K562 (cell line): ENCODE data around the gene ZFYVE19. TPM values are rescaled to one million over a fixed set of nuclear protein-coding genes. Genes with fewer than 3 reads are reported as not detected.
A peak's percentile ranks its signal among the peaks of the same experiment; 100 is the strongest.

Source experiments
- CHD2 ChIP-seq: IDR thresholded peaks from 2 replicates; pipeline ENCODE4 v1.6.1; 2011; ENCODE audit warnings: low read depth, low read length
- GABPB1 ChIP-seq: sonication (generic); formaldehyde crosslinking; IDR thresholded peaks from 2 replicates; pipeline ENCODE4 v1.8.0; 2022; ENCODE audit warnings: mild to moderate bottlenecking, missing genetic modification reagents
- MTA2 ChIP-seq: fragments of 450-650 bp; IDR thresholded peaks from 2 replicates; pipeline ENCODE4 v1.6.1; 2016; ENCODE audit warnings: low read depth
- NFIC ChIP-seq: fragments of 450-650 bp; IDR thresholded peaks from 2 replicates; pipeline ENCODE4 v1.6.1; 2017; ENCODE audit warnings: mild to moderate bottlenecking, inconsistent platforms
- POLR2B ChIP-seq: fragments of 450-650 bp; IDR thresholded peaks from 2 replicates; pipeline ENCODE4 v1.6.1; 2018; ENCODE audit warnings: low read depth; ENCODE audit not compliant: partially characterized antibody
- RBFOX2 ChIP-seq: fragments of 200-400 bp; formaldehyde crosslinking; IDR thresholded peaks from 2 replicates; pipeline ENCODE4 v1.6.1; 2017; ENCODE audit warnings: low read depth, mild to moderate bottlenecking, low read length, moderate library complexity
- SMAD3 ChIP-seq: fragments of 450-650 bp; formaldehyde crosslinking; conservative IDR thresholded peaks from 2 replicates; pipeline ENCODE4 v1.4.0; 2020; ENCODE audit warnings: mild to moderate bottlenecking
- SREBF2 ChIP-seq: sonication (generic); formaldehyde crosslinking; IDR thresholded peaks from 2 replicates; pipeline ENCODE4 v1.4.0; 2020; ENCODE audit warnings: mild to moderate bottlenecking, missing genetic modification reagents
- TARDBP ChIP-seq: fragments of 450-650 bp; IDR thresholded peaks from 2 replicates; pipeline ENCODE4 v1.6.1; 2016
- ZBTB8A ChIP-seq: fragments of 450-650 bp; IDR thresholded peaks from 2 replicates; pipeline ENCODE4 v1.6.1; 2018; ENCODE audit warnings: mild to moderate bottlenecking, moderate library complexity; ENCODE audit not compliant: partially characterized antibody
- polyA plus RNA-seq, 8 experiments: library from polyadenylated mRNA; depleted of rRNA in 4 of 8; stranded (reverse) in 5 of 8; unstranded in 3 of 8; fragments of >200 nt; fragmentation: Nextera tagmentation in 2 of 8; fragmentation: Illumina TruSeq in 1 of 8; extraction: Ambion mirVana in 2 of 8; extraction: Trizol in 1 of 8; gene quantifications; 2 replicates each; pipeline versions ENCODE4 v1.2.1 to v1.2.3, GENCODE V29; 2011 to 2014; ENCODE audit warnings: inconsistent platforms in 1 of 8, missing spikeins in 1 of 8
- total RNA-seq, 7 experiments: library from RNA; depleted of rRNA in 6 of 7; stranded (reverse); fragments of >200 nt in 6 of 7; fragmentation: Illumina TruSeq in 2 of 7; extraction: Trizol in 2 of 7; gene quantifications; 2 replicates each; pipeline versions ENCODE4 v1.2.1 to v1.2.3, GENCODE V29; 2011 to 2021; ENCODE audit warnings: low replicate concordance in 1 of 7
- TF ChIP-seq, protein P1 (sequence below): fragments of 250-450 bp; sonication (Bioruptor Pico); IDR thresholded peaks from 2 replicates; pipeline ENCODE4 v1.5.0; 2020; ENCODE audit warnings: mild to moderate bottlenecking
- TF ChIP-seq, protein P2 (sequence below): fragments of 250-450 bp; sonication (Bioruptor Pico); IDR thresholded peaks from 2 replicates; pipeline ENCODE4 v1.6.1; 2021; ENCODE audit warnings: mild to moderate bottlenecking
- TF ChIP-seq, protein P3 (sequence below): sonication (generic); formaldehyde crosslinking; IDR thresholded peaks from 2 replicates; pipeline ENCODE4 v1.8.0; 2022; ENCODE audit warnings: mild to moderate bottlenecking, missing genetic modification reagents, borderline replicate concordance
- TF ChIP-seq, protein P4 (sequence below): sonication (generic); formaldehyde crosslinking; IDR thresholded peaks from 2 replicates; pipeline ENCODE4 v1.8.0; 2022; ENCODE audit warnings: mild to moderate bottlenecking, missing genetic modification reagents
- TF ChIP-seq, protein P5 (sequence below): fragments of 250-450 bp; sonication (Bioruptor Pico); IDR thresholded peaks from 2 replicates; pipeline ENCODE4 v1.5.0; 2021
- TF ChIP-seq, protein P6 (sequence below): fragments of 250-450 bp; sonication (Bioruptor Pico); IDR thresholded peaks from 2 replicates; pipeline ENCODE4 v1.4.0; 2020; ENCODE audit warnings: mild to moderate bottlenecking, moderate library complexity

ZFYVE19 gene
- total and polyA plus RNA-seq, 9 of the 15 experiments (the other 6 are each of a cell fraction or from before 2014, with no cell fraction given): 1.5 to 36.8 (median 19.9) TPM

DNA sequence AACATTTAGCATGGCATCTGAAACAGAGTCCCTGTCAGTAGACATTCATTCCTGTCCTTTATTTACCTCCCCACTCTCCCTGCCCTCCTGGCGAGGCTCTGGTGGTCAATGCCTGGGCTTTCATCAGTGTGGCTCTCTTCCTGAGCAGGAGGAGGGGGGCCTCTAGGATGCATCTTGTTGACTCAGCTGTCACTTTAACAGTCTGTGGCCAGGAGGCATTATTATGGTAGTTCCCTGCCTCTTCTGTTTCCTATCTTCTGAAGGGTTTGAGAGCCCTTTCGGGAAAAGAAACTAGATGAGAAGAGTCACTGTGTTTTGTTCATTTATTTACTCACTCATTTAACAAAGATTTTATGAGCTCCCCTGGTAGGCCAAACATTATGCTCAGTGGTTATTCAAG lies 24.0 kb downstream of the ZFYVE19 start (continued):
- TF ChIP-seq, protein P1, sequence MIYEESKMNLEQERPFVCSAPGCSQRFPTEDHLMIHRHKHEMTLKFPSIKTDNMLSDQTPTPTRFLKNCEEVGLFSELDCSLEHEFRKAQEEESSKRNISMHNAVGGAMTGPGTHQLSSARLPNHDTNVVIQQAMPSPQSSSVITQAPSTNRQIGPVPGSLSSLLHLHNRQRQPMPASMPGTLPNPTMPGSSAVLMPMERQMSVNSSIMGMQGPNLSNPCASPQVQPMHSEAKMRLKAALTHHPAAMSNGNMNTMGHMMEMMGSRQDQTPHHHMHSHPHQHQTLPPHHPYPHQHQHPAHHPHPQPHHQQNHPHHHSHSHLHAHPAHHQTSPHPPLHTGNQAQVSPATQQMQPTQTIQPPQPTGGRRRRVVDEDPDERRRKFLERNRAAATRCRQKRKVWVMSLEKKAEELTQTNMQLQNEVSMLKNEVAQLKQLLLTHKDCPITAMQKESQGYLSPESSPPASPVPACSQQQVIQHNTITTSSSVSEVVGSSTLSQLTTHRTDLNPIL: no peak
- TF ChIP-seq POLR2B (no peak), GABPB1 (CRISPR knock-in tag) (no peak), CHD2 (no peak), MTA2 (peak; percentile 66), ZBTB8A (no peak), TARDBP (no peak), SMAD3 (CRISPR knock-in tag) (no peak), SREBF2 (CRISPR knock-in tag) (no peak), NFIC (no peak), RBFOX2 (no peak)
- TF ChIP-seq, protein P2, sequence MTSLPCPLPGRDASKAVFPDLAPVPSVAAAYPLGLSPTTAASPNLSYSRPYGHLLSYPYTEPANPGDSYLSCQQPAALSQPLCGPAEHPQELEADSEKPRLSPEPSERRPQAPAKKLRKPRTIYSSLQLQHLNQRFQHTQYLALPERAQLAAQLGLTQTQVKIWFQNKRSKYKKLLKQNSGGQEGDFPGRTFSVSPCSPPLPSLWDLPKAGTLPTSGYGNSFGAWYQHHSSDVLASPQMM (CRISPR knock-in tag): no peak
- TF ChIP-seq, protein P3, sequence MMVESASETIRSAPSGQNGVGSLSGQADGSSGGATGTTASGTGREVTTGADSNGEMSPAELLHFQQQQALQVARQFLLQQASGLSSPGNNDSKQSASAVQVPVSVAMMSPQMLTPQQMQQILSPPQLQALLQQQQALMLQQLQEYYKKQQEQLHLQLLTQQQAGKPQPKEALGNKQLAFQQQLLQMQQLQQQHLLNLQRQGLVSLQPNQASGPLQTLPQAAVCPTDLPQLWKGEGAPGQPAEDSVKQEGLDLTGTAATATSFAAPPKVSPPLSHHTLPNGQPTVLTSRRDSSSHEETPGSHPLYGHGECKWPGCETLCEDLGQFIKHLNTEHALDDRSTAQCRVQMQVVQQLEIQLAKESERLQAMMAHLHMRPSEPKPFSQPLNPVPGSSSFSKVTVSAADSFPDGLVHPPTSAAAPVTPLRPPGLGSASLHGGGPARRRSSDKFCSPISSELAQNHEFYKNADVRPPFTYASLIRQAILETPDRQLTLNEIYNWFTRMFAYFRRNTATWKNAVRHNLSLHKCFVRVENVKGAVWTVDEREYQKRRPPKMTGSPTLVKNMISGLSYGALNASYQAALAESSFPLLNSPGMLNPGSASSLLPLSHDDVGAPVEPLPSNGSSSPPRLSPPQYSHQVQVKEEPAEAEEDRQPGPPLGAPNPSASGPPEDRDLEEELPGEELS (CRISPR knock-in tag): no peak
- TF ChIP-seq, protein P4, sequence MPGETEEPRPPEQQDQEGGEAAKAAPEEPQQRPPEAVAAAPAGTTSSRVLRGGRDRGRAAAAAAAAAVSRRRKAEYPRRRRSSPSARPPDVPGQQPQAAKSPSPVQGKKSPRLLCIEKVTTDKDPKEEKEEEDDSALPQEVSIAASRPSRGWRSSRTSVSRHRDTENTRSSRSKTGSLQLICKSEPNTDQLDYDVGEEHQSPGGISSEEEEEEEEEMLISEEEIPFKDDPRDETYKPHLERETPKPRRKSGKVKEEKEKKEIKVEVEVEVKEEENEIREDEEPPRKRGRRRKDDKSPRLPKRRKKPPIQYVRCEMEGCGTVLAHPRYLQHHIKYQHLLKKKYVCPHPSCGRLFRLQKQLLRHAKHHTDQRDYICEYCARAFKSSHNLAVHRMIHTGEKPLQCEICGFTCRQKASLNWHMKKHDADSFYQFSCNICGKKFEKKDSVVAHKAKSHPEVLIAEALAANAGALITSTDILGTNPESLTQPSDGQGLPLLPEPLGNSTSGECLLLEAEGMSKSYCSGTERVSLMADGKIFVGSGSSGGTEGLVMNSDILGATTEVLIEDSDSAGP (CRISPR knock-in tag): no peak
- TF ChIP-seq, protein P5, sequence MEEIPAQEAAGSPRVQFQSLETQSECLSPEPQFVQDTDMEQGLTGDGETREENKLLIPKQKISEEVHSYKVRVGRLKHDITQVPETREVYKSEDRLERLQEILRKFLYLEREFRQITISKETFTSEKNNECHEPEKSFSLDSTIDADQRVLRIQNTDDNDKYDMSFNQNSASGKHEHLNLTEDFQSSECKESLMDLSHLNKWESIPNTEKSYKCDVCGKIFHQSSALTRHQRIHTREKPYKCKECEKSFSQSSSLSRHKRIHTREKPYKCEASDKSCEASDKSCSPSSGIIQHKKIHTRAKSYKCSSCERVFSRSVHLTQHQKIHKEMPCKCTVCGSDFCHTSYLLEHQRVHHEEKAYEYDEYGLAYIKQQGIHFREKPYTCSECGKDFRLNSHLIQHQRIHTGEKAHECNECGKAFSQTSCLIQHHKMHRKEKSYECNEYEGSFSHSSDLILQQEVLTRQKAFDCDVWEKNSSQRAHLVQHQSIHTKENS (CRISPR knock-in tag): no peak
- TF ChIP-seq, protein P6, sequence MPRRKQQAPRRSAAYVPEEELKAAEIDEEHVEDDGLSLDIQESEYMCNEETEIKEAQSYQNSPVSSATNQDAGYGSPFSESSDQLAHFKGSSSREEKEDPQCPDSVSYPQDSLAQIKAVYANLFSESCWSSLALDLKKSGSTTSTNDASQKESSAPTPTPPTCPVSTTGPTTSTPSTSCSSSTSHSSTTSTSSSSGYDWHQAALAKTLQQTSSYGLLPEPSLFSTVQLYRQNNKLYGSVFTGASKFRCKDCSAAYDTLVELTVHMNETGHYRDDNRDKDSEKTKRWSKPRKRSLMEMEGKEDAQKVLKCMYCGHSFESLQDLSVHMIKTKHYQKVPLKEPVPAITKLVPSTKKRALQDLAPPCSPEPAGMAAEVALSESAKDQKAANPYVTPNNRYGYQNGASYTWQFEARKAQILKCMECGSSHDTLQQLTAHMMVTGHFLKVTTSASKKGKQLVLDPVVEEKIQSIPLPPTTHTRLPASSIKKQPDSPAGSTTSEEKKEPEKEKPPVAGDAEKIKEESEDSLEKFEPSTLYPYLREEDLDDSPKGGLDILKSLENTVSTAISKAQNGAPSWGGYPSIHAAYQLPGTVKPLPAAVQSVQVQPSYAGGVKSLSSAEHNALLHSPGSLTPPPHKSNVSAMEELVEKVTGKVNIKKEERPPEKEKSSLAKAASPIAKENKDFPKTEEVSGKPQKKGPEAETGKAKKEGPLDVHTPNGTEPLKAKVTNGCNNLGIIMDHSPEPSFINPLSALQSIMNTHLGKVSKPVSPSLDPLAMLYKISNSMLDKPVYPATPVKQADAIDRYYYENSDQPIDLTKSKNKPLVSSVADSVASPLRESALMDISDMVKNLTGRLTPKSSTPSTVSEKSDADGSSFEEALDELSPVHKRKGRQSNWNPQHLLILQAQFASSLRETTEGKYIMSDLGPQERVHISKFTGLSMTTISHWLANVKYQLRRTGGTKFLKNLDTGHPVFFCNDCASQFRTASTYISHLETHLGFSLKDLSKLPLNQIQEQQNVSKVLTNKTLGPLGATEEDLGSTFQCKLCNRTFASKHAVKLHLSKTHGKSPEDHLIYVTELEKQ (CRISPR knock-in tag): no peak
